A204.1 (cell line): ENCODE data around the gene TEF.
"Not testable (repeated sequence)": the region's sequence is repeated elsewhere in the genome, so short reads cannot be mapped to it uniquely, and the experiment has no call there.

ENCODE experiments used
- FAIRE-seq: peaks from 2 replicates; lab custom pipeline; 2012; peaks lifted over from hg19 to GRCh38; lab: Jason Lieb, UNC

Gene TEF

DNA sequence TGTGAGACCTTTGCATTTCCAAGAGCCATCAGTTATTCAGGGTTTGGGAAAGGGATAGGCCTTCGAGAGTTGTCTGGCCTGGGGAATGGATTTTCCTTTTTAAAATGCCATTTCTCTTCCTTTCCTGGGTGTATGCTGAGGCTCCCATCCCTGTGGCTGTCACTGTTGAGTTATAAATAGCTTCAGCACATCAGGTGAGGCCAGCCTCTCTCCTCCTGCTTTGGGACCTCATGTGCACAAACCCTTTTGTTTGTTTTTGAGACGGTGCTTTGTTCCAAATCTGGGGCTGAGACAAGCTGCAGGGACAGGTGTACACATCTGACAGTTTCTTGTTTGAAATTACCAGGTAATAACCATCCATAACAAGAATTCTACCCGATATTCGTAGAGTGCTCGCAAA lies 1.3 kb downstream of the TEF start:
- no peak for FAIRE-seq

DNA sequence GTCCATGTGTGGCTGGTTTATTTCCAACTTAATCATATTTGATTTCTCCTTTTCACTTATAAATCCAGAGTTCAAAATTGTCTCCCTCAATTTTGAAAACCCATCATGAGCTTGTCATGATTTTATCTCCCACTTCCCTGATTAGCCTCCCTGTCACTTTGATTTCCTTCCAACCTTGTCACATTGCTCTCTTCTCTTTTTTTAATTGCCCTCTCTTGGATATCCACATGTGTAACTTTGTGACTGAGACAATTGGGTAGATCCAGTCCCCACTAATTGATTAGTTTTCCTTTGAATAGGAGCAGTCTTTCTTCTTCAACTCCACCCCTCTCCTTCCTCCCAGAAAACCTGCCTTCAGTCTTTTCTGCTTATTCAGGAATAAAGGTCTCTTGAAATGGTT lies 2.4 kb downstream of the TEF start:
- no peak for FAIRE-seq

- FAIRE-seq: no peak
These were observed 5.6 kb downstream of the TEF start for GRCh38 chr22:41387341-41387740.

GRCh38 chr22:41394012-41394356 lies 12.2 kb downstream of the TEF start:
- no peak for FAIRE-seq

- no peak for FAIRE-seq
These were observed 13.9 kb downstream of the TEF start for GRCh38 chr22:41395531-41396240.

GRCh38 chr22:41397143-41397811 lies 15.5 kb downstream of the TEF start:
- no peak for FAIRE-seq

DNA sequence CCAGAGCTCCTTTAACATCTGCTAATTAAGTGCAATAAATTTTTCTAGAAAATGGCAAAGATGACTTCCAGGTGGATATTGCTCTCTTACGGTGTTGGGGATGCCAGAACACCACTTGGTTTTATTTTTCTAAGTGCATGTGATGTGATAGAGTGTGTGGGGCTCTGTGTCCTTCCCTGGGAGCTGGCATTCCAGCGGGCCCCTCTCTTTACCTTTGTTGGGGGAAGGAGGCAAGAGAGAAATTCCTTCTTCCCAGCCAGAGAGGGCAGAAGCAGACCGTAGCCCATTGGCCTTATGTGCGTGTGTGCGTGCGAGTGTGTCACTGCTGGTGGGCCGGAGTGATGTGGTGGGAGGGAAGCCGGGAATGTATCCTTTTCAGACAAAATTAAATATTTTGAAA lies 17.2 kb downstream of the TEF start:
- FAIRE-seq: no peak

GRCh38 chr22:41401781-41402648 lies 20.3 kb downstream of the TEF start:
- no peak for FAIRE-seq

DNA sequence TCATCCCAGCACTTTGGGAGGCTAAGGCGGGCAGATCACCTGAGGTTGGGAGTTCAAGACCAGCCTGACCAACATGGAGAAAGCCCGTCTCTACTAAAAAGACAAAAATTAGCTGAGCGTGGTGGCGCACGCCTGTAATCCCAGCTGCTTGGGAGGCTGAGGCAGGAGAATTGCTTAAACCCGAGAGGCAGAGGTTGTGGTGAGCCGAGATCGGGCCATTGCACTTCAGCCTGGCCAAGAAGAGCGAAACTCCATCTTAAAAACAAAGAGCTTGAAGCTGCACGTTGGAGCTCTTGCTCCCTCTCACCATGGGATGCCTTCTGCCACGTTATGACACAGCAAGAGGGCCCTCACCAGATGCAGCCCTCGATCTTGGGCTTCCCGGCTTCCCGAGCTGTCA lies 21.1 kb downstream of the TEF start:
- FAIRE-seq: not testable (repeated sequence)

DNA sequence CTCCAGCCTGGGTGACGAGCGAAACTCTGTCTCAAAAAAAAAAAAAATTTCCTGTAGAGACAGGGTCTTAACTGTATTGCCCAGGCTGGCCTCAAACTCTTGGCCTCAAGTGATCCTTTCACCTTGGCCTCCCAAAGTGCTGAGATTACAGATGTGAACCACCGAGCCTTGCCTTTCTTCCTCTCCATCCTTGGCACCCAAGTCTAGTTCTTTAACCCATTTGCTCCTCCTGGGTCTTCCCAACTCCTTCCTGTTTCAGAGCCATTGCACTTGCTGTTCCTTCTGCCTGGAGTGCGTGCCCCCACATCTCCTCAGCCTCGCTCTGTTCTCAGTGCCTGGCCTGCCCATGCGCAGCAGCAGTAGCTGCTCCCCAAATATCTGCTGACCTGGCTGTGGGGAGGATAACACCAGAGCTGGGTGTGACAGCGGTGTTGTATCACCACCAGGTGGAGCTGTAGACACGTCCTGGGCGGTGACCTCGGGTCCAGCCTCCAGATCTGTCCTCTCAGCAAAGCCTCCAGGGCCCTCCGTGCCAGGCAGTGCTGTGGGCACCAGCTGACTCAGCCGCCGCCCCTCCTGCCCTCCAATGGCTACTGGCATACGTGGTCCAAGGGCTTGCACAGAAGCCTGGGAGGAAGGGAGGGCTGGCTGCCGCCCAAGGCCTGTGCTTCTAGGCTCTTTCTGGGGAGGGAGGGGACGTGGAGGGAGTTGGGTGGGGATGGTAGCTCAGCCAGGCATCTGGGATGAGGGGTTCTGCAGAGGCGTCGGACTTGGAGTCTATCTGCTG lies 22.0 kb downstream of the TEF start:
- no peak for FAIRE-seq

DNA sequence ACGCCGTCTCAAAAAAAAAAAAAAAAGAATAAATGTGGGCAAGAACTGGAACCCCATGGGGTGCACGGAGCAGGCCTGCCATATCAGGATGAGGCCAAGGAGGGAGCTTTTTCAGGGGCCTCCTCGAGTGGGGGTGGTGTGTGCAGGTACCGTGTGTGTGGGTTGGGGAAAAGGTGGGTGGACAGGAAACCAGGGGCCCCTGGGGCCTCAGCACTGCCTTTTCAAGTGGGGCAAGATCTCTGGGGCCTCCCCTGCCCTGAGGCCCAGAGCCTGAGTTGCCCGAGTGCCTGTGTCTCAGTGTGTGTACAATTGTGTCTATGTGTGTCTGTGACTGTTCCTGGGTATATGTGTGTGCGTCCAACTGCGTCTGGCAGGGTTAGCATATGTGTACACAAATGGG lies 23.8 kb downstream of the TEF start:
- FAIRE-seq: no peak

DNA sequence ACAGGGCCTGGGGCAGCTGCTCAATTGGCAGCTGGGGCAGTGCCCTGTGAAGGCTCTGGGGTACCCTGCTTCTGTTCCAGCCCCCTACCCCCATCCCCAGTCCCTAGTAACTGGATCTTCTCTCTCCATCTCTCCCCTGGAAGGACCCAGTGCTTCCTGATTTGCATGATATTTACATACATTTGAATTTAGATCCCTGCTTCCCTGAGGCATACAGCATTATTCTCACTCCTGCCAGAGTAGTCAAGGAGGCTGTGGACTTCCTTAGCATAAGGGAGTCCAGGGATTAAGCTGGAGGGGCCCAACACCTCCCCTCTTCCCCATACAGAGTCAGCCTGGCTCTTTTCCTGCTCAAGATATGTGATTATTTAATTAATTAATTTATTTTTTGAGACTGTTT lies 24.7 kb downstream of the TEF start:
- FAIRE-seq: no peak

DNA sequence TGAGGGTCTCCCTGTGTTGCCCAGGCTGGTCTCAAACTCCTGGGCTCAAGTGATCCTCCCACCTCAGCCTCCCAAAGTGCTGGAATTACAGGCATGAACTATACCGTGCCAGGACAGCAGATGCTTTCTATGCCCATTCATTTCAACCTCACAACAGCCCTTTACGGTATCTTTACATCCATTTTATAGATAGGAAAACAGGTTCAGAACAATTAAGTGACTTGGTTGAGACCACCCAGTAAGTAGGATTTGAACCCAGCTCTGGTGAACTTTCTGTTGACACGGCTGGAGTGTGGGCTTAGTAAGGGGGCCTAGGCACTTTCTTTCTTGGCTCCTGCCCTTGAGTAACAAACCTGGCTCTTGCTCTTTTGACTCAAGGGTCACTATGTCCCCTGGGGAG lies 25.7 kb downstream of the TEF start:
- FAIRE-seq: no peak

- FAIRE-seq: no peak
These were observed 26.9 kb downstream of the TEF start for GRCh38 chr22:41408665-41409064.

DNA sequence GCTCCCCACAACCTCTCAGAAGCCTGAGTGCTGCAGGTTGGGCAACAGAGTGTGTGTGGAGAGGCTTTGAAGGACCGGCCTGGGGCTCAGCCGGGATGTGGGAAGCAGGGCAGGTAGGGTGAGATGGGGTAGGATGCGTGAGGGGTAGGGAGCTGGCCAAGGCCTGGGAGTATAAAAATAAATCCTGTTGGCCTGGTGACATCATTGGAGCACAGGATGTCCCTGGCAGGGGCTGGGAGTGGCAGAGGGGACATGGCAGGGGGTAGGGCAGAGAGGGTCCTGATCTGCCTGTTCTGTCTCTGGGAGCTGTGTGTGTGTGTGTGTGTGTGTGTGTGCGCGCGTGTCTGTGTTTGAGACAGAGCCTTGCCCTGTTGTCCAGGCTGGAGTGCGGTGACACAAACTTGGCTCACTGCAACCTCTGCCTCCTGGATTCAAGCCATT lies 28.6 kb downstream of the TEF start:
- FAIRE-seq: no peak

- no peak for FAIRE-seq
These were observed 29.5 kb downstream of the TEF start for GRCh38 chr22:41411021-41411851.

- no peak for FAIRE-seq
These were observed 33.8 kb downstream of the TEF start for GRCh38 chr22:41415554-41415953.

DNA sequence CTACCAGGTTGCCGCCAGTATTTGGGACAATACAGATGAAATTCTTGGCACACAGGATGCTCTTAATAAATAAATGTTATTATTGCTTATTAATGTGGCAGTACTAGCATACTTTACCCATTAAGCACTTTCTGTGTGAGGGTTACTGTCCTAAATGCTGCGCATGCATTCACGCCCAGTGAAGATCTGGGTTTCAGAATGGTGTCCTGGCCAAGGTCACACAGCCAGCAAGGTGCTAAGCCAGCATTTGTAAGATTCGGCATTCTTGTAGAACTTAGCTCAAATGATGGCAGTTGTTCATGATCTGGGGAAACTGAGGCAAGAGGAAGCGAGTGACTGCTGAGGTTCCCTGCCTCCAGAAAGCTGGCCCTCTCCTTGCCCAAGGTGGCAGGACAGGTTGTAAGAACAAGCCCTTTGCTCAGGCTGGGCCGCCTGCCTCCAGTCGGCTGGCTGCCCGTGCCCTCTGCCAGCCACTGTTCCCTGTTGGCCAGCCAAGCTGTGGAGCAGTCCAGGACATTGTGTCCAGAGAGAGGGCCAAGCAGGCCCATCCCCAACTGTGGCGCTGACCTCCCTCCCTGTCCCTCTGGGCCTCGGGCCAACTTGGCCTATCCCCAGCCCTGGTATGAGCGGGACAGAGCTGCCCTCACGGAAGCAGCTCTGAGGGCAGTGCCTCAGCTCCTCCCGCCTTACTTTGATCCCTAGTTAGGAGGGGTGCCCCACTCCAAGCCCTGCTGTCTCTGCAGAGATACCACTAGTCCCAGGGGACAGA lies 36.1 kb downstream of the TEF start:
- FAIRE-seq: no peak

DNA sequence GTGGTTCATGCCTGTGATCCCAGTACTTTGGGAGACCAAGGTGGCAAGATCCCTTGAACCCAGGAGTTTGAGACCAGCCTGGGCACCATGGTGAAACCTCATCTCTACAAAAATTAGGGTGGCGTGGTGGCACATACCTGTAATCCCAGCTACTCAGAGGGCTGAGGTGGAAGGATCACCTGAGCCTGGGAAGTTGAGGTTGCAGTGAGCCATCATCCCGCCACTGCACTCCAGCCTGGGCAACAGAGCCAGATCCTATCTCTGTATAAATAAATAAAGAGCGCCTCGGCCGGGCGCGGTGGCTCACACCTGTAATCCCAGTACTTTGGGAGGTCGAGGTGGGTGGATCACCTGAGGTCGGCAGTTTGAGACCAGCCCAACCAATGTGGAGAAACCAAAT lies 37.0 kb downstream of the TEF start:
- FAIRE-seq: no peak

- no peak for FAIRE-seq
These were observed 44.1 kb downstream of the TEF start for GRCh38 chr22:41425660-41426365.
